Kidney (tissue), 14 donors: ENCODE results near the gene ARHGAP8. TPM values are rescaled to one million over a fixed set of nuclear protein-coding genes. Genes with fewer than 3 reads are reported as not detected.

ENCODE experiments used
- DNase-seq, 5 donors: peaks; one replicate each; pipeline ENCODE4 v3.0.0-alpha.2; 2013 to 2020
- FAIRE-seq: peaks from 2 replicates; lab custom pipeline; 2012; peaks lifted over from hg19 to GRCh38; lab: Jason Lieb, UNC
- H3K27ac ChIP-seq, 2 donors: one replicate each; pipeline ENCODE4 v1.7.0; 2013; ENCODE audit warnings: low read depth in 2 of 2, low read length in 2 of 2, inconsistent platforms in 1 of 2
- H3K27me3 ChIP-seq: one replicate; pipeline ENCODE4 v1.7.1; 2013; ENCODE audit warnings: low read length, inconsistent platforms; ENCODE audit not compliant: control insufficient read depth, insufficient read depth
- H3K36me3 ChIP-seq, 3 donors: one replicate each; pipeline versions ENCODE4 v1.7.0 to v1.7.1; 2013; ENCODE audit warnings: low read length in 3 of 3, control low read depth in 1 of 3, inconsistent platforms in 1 of 3; ENCODE audit not compliant: insufficient read depth in 3 of 3, control insufficient read depth in 2 of 3
- H3K4me1 ChIP-seq, 3 donors: one replicate each; pipeline versions ENCODE4 v1.7.0 to v1.7.1; 2013; ENCODE audit warnings: low read length in 3 of 3, inconsistent platforms in 1 of 3, low read depth in 1 of 3; ENCODE audit not compliant: control insufficient read depth in 2 of 3, insufficient read depth in 2 of 3
- H3K4me3 ChIP-seq, 3 donors: one replicate each; pipeline versions ENCODE4 v1.7.0 to v1.8.1; 2013; ENCODE audit warnings: low read length in 3 of 3, control low read depth in 1 of 3, inconsistent platforms in 1 of 3
- H3K9ac ChIP-seq, 3 donors: one replicate each; pipeline versions ENCODE4 v1.7.0 to v1.7.1; 2013; ENCODE audit warnings: low read length in 3 of 3, control low read depth in 1 of 3, inconsistent platforms in 1 of 3
- H3K9me3 ChIP-seq, 3 donors: one replicate each; pipeline versions ENCODE4 v1.7.0 to v1.7.1; 2013; ENCODE audit warnings: low read length in 3 of 3, control low read depth in 1 of 3, inconsistent platforms in 1 of 3; ENCODE audit not compliant: control insufficient read depth in 2 of 3, insufficient read depth in 1 of 3
- intact Hi-C: fragments of 100-400 bp; cut with DNase I; formaldehyde crosslinking; loops from one replicate; pipeline ENCODE4 v1.11.1; 2022
- polyA plus RNA-seq: library from polyadenylated mRNA; stranded (reverse); fragments of 350-450 nt; fragmentation: Illumina TruSeq; extraction: RNeasy Lipid Tissue Mini Kit (QIAGEN cat#74804); gene quantifications from one replicate; pipeline ENCODE4 v1.2.3, GENCODE V29; 2014; ENCODE audit warnings: low read depth, low replicate concordance; ENCODE audit not compliant: insufficient read depth
- total RNA-seq: library from RNA; stranded (reverse); fragmentation: NEBNext Ultra II Directional; extraction: Animal tissue kit (Norgen Biotek cat#: 25700); gene quantifications from one replicate; pipeline ENCODE4 v1.2.1, GENCODE V29; 2021
- TF ChIP-seq, protein P1 (sequence below): IDR thresholded peaks from 3 replicates; pipeline ENCODE4 v1.5.1; 2012; ENCODE audit warnings: mild to moderate bottlenecking, moderate library complexity, borderline replicate concordance; ENCODE audit not compliant: insufficient read depth; ENCODE audit errors: extremely low read depth
- donor health status: control.
- donor health status: control.
- donor health status: control.
- donor health status: control.
- donor health status: control.
- donor health status: DM: yes; HTN: yes; CAD: no.
- donor health status: Normal renal cell carcinoma (clear cell type).

Gene ARHGAP8
- total and polyA plus RNA-seq, 2 donors from 2014 or later = 30.2 to 35.7 TPM

GRCh38 chr22:44890416-44891292, 138.3 kb downstream of the ARHGAP8 start:
- no peak overlapping the region for H3K9ac ChIP-seq
- DNase-seq (peak in 1 of 5 donors; percentile 53), FAIRE-seq (no peak)
- H3K36me3 ChIP-seq = no peaks in the 10 kb centered on the region
- no peaks in the 10 kb centered on the region for H3K4me1 ChIP-seq
- H3K27me3 ChIP-seq = no peaks in the 10 kb centered on the region
- H3K4me3 ChIP-seq = no peak overlapping the region
- H3K27ac ChIP-seq = no peak overlapping the region
- no peaks in the 10 kb centered on the region for H3K9me3 ChIP-seq
- TF ChIP-seq, protein P1, sequence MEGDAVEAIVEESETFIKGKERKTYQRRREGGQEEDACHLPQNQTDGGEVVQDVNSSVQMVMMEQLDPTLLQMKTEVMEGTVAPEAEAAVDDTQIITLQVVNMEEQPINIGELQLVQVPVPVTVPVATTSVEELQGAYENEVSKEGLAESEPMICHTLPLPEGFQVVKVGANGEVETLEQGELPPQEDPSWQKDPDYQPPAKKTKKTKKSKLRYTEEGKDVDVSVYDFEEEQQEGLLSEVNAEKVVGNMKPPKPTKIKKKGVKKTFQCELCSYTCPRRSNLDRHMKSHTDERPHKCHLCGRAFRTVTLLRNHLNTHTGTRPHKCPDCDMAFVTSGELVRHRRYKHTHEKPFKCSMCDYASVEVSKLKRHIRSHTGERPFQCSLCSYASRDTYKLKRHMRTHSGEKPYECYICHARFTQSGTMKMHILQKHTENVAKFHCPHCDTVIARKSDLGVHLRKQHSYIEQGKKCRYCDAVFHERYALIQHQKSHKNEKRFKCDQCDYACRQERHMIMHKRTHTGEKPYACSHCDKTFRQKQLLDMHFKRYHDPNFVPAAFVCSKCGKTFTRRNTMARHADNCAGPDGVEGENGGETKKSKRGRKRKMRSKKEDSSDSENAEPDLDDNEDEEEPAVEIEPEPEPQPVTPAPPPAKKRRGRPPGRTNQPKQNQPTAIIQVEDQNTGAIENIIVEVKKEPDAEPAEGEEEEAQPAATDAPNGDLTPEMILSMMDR = no peak
- intact Hi-C loops = no loop called here

- TF ChIP-seq, protein P1 = no peak
- Histone ChIP-seq H3K4me3 (no peak overlapping the region), H3K27me3 (no peaks in the 10 kb centered on the region), H3K36me3 (no peaks in the 10 kb centered on the region), H3K9ac (no peak overlapping the region), H3K9me3 (no peaks in the 10 kb centered on the region), H3K4me1 (no peaks in the 10 kb centered on the region), H3K27ac (no peak overlapping the region)
- FAIRE-seq = no peak
- peak in 1 of 5 donors; percentile 44 for DNase-seq
- intact Hi-C loops = no loop called here
Measured at GRCh38 chr22:44891293-44891747, 138.9 kb downstream of the ARHGAP8 start.

DNA sequence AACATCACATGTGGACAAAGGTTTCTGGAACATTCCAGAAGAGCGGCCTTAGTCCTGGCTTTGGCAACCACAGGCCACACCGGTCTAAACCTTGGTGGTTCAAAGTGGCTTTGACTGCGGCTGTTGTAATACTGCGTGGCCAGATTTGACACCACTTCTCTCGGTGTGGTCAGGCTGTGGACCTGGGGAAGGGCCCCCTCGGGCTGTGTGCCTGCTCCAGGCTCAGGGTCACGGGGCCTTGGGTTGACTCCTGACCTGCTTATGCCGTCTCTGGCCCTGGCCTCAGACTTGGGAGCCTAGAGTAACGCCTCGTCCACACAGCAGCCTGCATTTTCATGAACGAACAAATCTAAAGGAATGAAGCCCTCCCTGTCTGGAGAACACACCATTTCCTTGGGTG, 139.4 kb downstream of the ARHGAP8 start:
- H3K4me3 ChIP-seq = no peak overlapping the region
- no peak overlapping the region for H3K9ac ChIP-seq
- intact Hi-C loops = no loop called here
- no peaks in the 10 kb centered on the region for H3K27me3 ChIP-seq
- FAIRE-seq (no peak), DNase-seq (peak in 1 of 5 donors; percentile 35)
- no peaks in the 10 kb centered on the region for H3K4me1 ChIP-seq
- H3K36me3 ChIP-seq = no peaks in the 10 kb centered on the region
- H3K9me3 ChIP-seq = no peaks in the 10 kb centered on the region
- no peak overlapping the region for H3K27ac ChIP-seq
- TF ChIP-seq, protein P1 = no peak
